IPS-NIHi7 (cell line): ENCODE data around the gene TRPV2.

Experiments used
- DNase-seq: peaks from one replicate; pipeline ENCODE4 v3.0.0; 2012; ENCODE audit warnings: mixed read lengths; ENCODE audit errors: extremely low spot score

TRPV2 gene

GRCh38 chr17:16455997-16456741 lies 40.8 kb downstream of the TRPV2 start:
- DNase-seq = no peak

- no peak for DNase-seq
These were observed 41.5 kb downstream of the TRPV2 start for GRCh38 chr17:16456742-16457316.

- no peak for DNase-seq
These were observed 43.9 kb downstream of the TRPV2 start for GRCh38 chr17:16459271-16459670.

GRCh38 chr17:16459855-16460550 lies 44.6 kb downstream of the TRPV2 start:
- no peak for DNase-seq

- DNase-seq = no peak
These were observed 45.6 kb downstream of the TRPV2 start for GRCh38 chr17:16460796-16461605.

- DNase-seq = no peak
These were observed 46.2 kb downstream of the TRPV2 start for GRCh38 chr17:16461606-16461866.

GRCh38 chr17:16462070-16462864 lies 46.9 kb downstream of the TRPV2 start:
- DNase-seq = no peak

GRCh38 chr17:16463358-16464302 lies 48.3 kb downstream of the TRPV2 start:
- DNase-seq = no peak

GRCh38 chr17:16464303-16465051 lies 49.1 kb downstream of the TRPV2 start:
- DNase-seq = no peak

- DNase-seq = no peak
These were observed 49.6 kb downstream of the TRPV2 start for GRCh38 chr17:16465052-16465312.

GRCh38 chr17:16465861-16466338 lies 50.5 kb downstream of the TRPV2 start:
- no peak for DNase-seq

- no peak for DNase-seq
These were observed 51.0 kb downstream of the TRPV2 start for GRCh38 chr17:16466407-16466806.

- DNase-seq = no peak
These were observed 51.7 kb downstream of the TRPV2 start for GRCh38 chr17:16467044-16467443.

- DNase-seq = no peak
These were observed 52.5 kb downstream of the TRPV2 start for GRCh38 chr17:16467886-16468285.

GRCh38 chr17:16468428-16468992 lies 53.1 kb downstream of the TRPV2 start:
- no peak for DNase-seq

GRCh38 chr17:16470265-16470664 lies 54.9 kb downstream of the TRPV2 start:
- DNase-seq = no peak

GRCh38 chr17:16471295-16471694 lies 55.9 kb downstream of the TRPV2 start:
- DNase-seq = no peak

GRCh38 chr17:16472539-16472938 lies 57.2 kb downstream of the TRPV2 start:
- DNase-seq = no peak
